Activated naive CD4-positive, alpha-beta T cell treated with anti-CD3 and anti-CD28 coated beads for 36 hours (primary cell): ENCODE measurements around the gene VDR. TPM values are rescaled to one million over a fixed set of nuclear protein-coding genes. Genes with fewer than 3 reads are reported as not detected.

ENCODE experiments used
- CTCF ChIA-PET: fragments of 350-600 bp; sonication (Branson Sonifier 250); formaldehyde crosslinking; loops from one replicate; lab custom pipeline; 2021; ENCODE audit warnings: antibody characterized with exemption; lab: Charles Lee
- DNase-seq: peaks from one replicate; pipeline ENCODE4 v3.0.0-alpha.2; 2020
- H3K27ac Mint-ChIP-seq: one replicate; pipeline ENCODE4 v1.8.0; 2021; ENCODE audit warnings: mild to moderate bottlenecking, mixed read lengths
- H3K27me3 Mint-ChIP-seq: one replicate; pipeline ENCODE4 v1.8.0; 2021; ENCODE audit warnings: low read depth, mixed read lengths
- H3K36me3 Mint-ChIP-seq: one replicate; pipeline ENCODE4 v1.8.0; 2021; ENCODE audit warnings: low read depth, mixed read lengths
- H3K4me1 Mint-ChIP-seq: one replicate; pipeline ENCODE4 v1.8.0; 2021; ENCODE audit warnings: low read depth, mixed read lengths
- H3K4me3 Mint-ChIP-seq: one replicate; pipeline ENCODE4 v1.8.0; 2021; ENCODE audit warnings: mild to moderate bottlenecking, moderate library complexity, mixed read lengths
- H3K9me3 Mint-ChIP-seq: one replicate; pipeline ENCODE4 v1.8.0; 2021; ENCODE audit warnings: mixed read lengths
- intact Hi-C: fragments of 100-400 bp; cut with micrococcal nuclease; formaldehyde crosslinking; loops from one replicate; pipeline ENCODE4 v1.15.1; 2023
- total RNA-seq, 2 experiments: library from RNA; stranded (reverse); gene quantifications; one replicate each; pipeline ENCODE4 v1.2.3, GENCODE V29; 2021

Gene VDR
- total RNA-seq, 2 experiments from 2014 or later: 56.4 to 57.7 TPM

GRCh38 chr12:47794679-47795078 is 110.1 kb downstream of the VDR start:
- peaks cover 40% of the 10 kb centered on the region for H3K36me3 Mint-ChIP-seq
- CTCF ChIA-PET: interaction anchor here (1.5 to 3.0 kb wide), 2 partner anchors 23 to 52 kb away, joined by 4 to 15 read pairs; no protein-coding TSS in a partner anchor
- peaks cover 12% of the 10 kb centered on the region for H3K4me1 Mint-ChIP-seq
- H3K9me3 Mint-ChIP-seq: no peaks in the 10 kb centered on the region
- DNase-seq: no peak
- intact Hi-C loops: no loop called here
- H3K4me3 Mint-ChIP-seq: no peak overlapping the region
- H3K27ac Mint-ChIP-seq: no peak overlapping the region
- no peaks in the 10 kb centered on the region for H3K27me3 Mint-ChIP-seq

DNA sequence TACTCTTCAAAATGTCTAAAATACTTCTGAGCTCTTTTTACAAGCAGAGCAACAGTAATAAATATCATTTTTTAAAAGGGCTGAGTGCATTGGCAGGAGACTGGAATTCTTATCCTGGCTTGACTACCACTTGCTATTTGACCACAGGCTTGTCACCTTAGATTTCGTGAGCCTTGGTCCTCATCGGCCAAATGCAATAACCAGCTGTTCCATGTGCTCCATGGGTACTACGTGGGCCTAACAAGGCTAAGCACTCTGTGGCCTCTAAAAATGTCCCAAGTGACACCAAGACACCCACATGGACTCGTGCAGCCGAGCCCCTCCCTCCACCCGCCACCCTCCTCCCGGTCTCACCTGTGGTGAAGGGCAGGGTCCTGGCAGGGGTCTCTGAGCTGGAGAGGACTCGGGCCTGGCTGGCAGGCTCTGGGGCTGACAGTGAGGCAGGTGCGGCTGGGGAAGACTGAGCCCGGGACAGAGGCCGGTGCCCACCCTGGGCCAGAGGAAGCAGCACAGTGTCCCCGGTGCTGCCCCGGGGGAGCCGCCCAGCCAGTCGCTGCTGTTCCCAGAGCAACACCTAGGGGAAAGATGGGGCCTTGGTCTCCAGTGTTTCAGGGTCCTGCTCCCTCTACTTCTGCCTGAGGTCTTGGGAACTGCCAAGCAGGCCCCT is 111.6 kb downstream of the VDR start:
- no peak for DNase-seq
- CTCF ChIA-PET: interaction anchor here (1.0 to 3.0 kb wide), 6 partner anchors 9 to 51 kb away, joined by 3 to 15 read pairs (median 6); no protein-coding TSS in a partner anchor
- H3K27me3 Mint-ChIP-seq: no peaks in the 10 kb centered on the region
- no peak overlapping the region for H3K4me3 Mint-ChIP-seq
- H3K36me3 Mint-ChIP-seq: peaks cover 49% of the 10 kb centered on the region
- peaks cover 4% of the 10 kb centered on the region for H3K4me1 Mint-ChIP-seq
- H3K27ac Mint-ChIP-seq: peak overlapping the region; percentile 41
- H3K9me3 Mint-ChIP-seq: no peaks in the 10 kb centered on the region
- intact Hi-C loops: no loop called here

DNA sequence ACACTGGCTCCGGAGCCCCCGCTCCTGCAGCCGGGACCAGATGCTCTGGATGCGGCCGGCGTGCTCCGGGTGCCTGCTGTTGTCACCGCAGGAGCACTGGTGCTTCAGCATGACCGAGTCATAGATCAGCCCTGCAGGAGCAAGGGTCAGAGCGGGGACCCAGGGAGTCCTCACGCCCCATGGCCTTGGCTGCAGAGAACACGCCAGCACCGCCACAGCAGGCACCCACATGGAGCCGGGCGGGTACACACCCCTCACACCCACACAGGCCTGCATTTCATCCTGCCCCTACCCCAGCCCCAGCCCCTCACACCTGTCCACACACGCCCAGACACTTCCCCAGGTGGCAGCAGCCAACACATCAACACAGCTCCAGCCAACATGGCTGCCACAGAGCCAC is 112.9 kb downstream of the VDR start:
- intact Hi-C loops: no loop called here
- H3K27ac Mint-ChIP-seq: no peak overlapping the region
- H3K27me3 Mint-ChIP-seq: no peaks in the 10 kb centered on the region
- H3K4me3 Mint-ChIP-seq: no peak overlapping the region
- CTCF ChIA-PET: interaction anchor here (0.7 to 3.0 kb wide), 6 partner anchors 11 to 50 kb away, joined by 3 to 15 read pairs (median 4); no protein-coding TSS in a partner anchor
- no peak for DNase-seq
- H3K4me1 Mint-ChIP-seq: peaks cover 14% of the 10 kb centered on the region
- H3K36me3 Mint-ChIP-seq: peaks cover 57% of the 10 kb centered on the region
- H3K9me3 Mint-ChIP-seq: no peaks in the 10 kb centered on the region

Other genes with a start within 250 kb of the VDR start
- gene RPAP3, start 199.0 kb downstream of the VDR start, total RNA-seq: 10 to 100 TPM; 46.2 to 46.7 TPM
- under 1 TPM in 1 of 2 experiments, not detected in 1; 0.15 TPM for gene ENDOU, start 179.5 kb downstream of the VDR start, total RNA-seq
- 1 to 10 TPM; 1.5 to 1.6 TPM for gene RAPGEF3, start 146.1 kb downstream of the VDR start, total RNA-seq
- 10 to 100 TPM; 16.6 to 21.0 TPM for gene SLC48A1, start 131.8 kb downstream of the VDR start, total RNA-seq
- gene HDAC7, start 85.1 kb downstream of the VDR start, total RNA-seq: 100 to 1,000 TPM; 272 to 289 TPM
- gene TMEM106C, start 58.6 kb upstream of the VDR start, total RNA-seq: 100 to 1,000 TPM; 226 to 247 TPM
- gene COL2A1, start 99.5 kb upstream of the VDR start, total RNA-seq: not detected
- gene SENP1, start 201.1 kb upstream of the VDR start, total RNA-seq: 10 to 100 TPM; 41.4 to 47.8 TPM
- 10 to 100 TPM; 68.2 to 71.9 TPM for gene PFKM, start 214.4 kb upstream of the VDR start, total RNA-seq